HG02610 (cell line): ENCODE data around the gene NBPF12.
"Not testable (repeated sequence)": the region's sequence is repeated elsewhere in the genome, so short reads cannot be mapped to it uniquely, and the experiment has no call there.

ENCODE experiments used
- ATAC-seq: cut with Tn5 transposase; IDR thresholded peaks from one replicate; pipeline ENCODE4 v1.9.1; 2021; ENCODE audit warnings: mild to moderate bottlenecking, moderate library complexity; ENCODE audit not compliant: unreplicated experiment

Gene NBPF12

GRCh38 chr1:146938242-146938902, at the start of gene NBPF12:
Gene NBPF12 (plus strand): TSS chr1:146938324. CDS start chr1:146960144, 21,820 bp downstream.
- peak; percentile 85 for ATAC-seq

- not testable (repeated sequence) for ATAC-seq
Observed at GRCh38 chr1:146891355-146891754, 46.8 kb upstream of the NBPF12 start.

- not testable (repeated sequence) for ATAC-seq
Observed at GRCh38 chr1:146892331-146892730, 45.8 kb upstream of the NBPF12 start.

- not testable (repeated sequence) for ATAC-seq
Observed at GRCh38 chr1:146907565-146908261, 30.4 kb upstream of the NBPF12 start.

GRCh38 chr1:146912975-146913374, 25.1 kb upstream of the NBPF12 start:
- ATAC-seq, result not testable (repeated sequence)

- ATAC-seq, result not testable (repeated sequence)
Observed at GRCh38 chr1:146920811-146921210, 17.3 kb upstream of the NBPF12 start.

- not testable (repeated sequence) for ATAC-seq
Observed at GRCh38 chr1:146922614-146923013, 15.5 kb upstream of the NBPF12 start.

GRCh38 chr1:146924106-146924505, 14.0 kb upstream of the NBPF12 start:
- not testable (repeated sequence) for ATAC-seq

- not testable (repeated sequence) for ATAC-seq
Observed at GRCh38 chr1:146926413-146926812, 11.7 kb upstream of the NBPF12 start.

GRCh38 chr1:146930225-146930624, 7.9 kb upstream of the NBPF12 start:
- not testable (repeated sequence) for ATAC-seq

- ATAC-seq, result peak; percentile 31
Observed at GRCh38 chr1:146934390-146935223, 3.5 kb upstream of the NBPF12 start.

GRCh38 chr1:146937462-146937861, 662 bp upstream of the NBPF12 start:
- ATAC-seq, result not testable (repeated sequence)

- peak; percentile 19 for ATAC-seq
Observed at GRCh38 chr1:146938927-146939786, 1.0 kb downstream of the NBPF12 start.

GRCh38 chr1:146940293-146940692, 2.2 kb downstream of the NBPF12 start:
- not testable (repeated sequence) for ATAC-seq

- ATAC-seq, result not testable (repeated sequence)
Observed at GRCh38 chr1:146943342-146943886, 5.3 kb downstream of the NBPF12 start.

- ATAC-seq, result not testable (repeated sequence)
Observed at GRCh38 chr1:146948127-146948526, 10.0 kb downstream of the NBPF12 start.

- not testable (repeated sequence) for ATAC-seq
Observed at GRCh38 chr1:146964340-146964739, 26.2 kb downstream of the NBPF12 start.

- ATAC-seq, result not testable (repeated sequence)
Observed at GRCh38 chr1:146966351-146966750, 28.2 kb downstream of the NBPF12 start.

GRCh38 chr1:146970656-146971055, 32.5 kb downstream of the NBPF12 start:
- ATAC-seq, result not testable (repeated sequence)

GRCh38 chr1:146972681-146973080, 34.6 kb downstream of the NBPF12 start:
- ATAC-seq, result not testable (repeated sequence)
